GM19035 (cell line): Measurements from ENCODE around the gene MAGOHB.
A peak's percentile ranks its signal among the peaks of the same experiment; 100 is the strongest.

Experiments used
- ATAC-seq: cut with Tn5 transposase; IDR thresholded peaks from one replicate; pipeline ENCODE4 v1.9.1; 2021; ENCODE audit not compliant: unreplicated experiment

The MAGOHB gene

DNA sequence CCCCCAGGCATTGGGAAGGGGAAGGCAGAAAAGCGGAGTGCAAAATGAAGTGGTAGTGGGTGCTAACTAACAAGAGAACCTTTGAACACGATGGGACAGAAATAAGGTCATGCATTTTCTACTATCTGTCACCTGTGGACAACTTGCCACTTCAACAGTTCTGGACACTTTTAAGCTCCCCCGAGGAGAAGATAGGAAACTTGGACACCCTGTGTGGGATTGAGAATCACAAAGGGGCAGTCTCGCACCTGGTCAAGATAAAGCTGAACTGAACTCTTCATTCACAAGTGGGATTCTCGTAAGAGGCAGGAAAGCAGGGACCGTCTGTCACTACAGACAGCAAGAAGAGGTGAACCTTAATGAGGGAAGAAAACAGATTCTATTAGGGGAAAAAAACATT lies 56.1 kb downstream of the MAGOHB start:
- ATAC-seq = peak; percentile 3

DNA sequence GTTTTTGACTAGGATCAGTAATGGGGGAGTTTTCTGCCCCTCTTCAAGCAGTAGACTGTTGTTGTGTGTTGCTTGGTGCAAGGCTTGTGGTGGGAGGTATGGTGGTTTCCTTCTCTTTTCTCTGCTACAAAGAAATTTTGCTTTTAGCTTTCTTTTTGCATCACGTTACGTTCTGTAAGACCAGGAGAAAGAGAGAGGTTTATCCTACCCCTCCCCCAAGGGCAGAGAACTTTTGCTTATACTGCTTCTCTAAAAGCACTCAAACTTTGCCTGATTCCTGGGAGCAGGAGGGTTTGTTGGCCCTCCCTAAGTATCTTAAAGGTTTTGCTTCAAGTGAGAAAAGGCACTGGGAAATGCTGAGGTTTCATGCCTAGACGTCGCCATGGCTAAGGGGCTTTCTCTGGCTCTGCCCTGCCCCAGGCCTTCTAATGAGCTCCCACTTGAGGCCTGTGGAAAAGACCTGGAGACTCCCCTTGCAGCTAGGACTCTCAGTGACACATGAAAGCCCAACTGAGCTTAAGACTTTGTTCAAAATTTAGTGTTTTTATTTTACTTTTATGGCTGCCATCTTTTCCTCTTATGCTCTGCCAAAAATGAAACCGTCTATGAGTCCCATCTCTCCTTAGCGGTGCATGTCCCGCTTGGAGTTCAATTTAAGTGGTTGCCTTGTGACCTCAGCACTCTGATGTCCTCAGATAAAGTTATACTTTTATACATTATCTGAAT lies 58.5 kb downstream of the MAGOHB start:
- ATAC-seq = no peak

DNA sequence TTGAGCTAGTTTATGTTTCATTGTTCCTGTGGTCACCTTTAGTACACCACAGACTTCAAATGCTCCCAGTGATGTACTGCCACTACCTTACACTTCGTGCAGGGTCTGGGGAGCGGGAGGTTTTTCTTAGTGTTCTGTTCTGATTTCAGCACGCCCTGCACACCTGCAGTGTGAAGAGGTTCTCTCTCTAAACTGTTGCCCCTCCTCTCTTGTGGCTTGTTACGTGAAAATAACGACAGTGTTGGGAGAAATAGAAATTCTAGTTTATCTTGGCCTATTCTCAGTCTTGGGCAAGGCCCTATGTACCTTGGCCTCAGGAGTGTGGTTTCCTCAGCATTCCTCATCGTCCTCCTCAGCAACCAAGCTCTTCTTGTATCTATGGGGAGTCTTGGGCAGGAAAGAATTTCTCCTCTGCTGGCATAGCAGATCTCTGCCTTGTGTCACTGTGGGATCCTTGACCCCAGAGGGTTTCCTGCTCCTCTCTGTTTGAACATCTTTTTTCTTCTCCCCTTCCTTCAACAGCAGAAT lies 59.1 kb downstream of the MAGOHB start:
- ATAC-seq = no peak
